HEK293 (cell line): Measurements from ENCODE around the gene CLIC3.

Source experiments
- ATF2 ChIP-seq: fragments of 450-650 bp; formaldehyde crosslinking; IDR thresholded peaks from 2 replicates; pipeline ENCODE4 v1.5.1; 2016; ENCODE audit warnings: missing biosample characterization, missing genetic modification characterization, low read depth
- CTCF ChIP-seq: fragments of 450-650 bp; formaldehyde crosslinking; IDR thresholded peaks from 2 replicates; pipeline ENCODE4 v1.5.1; 2016; ENCODE audit warnings: missing biosample characterization, missing genetic modification characterization
- KLF17 ChIP-seq: fragments of 450-650 bp; formaldehyde crosslinking; IDR thresholded peaks from 2 replicates; pipeline ENCODE4 v1.5.1; 2016; ENCODE audit warnings: missing biosample characterization, missing genetic modification characterization
- SCRT1 ChIP-seq: fragments of 450-650 bp; formaldehyde crosslinking; IDR thresholded peaks from 2 replicates; pipeline ENCODE4 v1.5.1; 2016; ENCODE audit warnings: missing biosample characterization, missing genetic modification characterization, borderline replicate concordance
- SP2 ChIP-seq: fragments of 450-650 bp; formaldehyde crosslinking; IDR thresholded peaks from 2 replicates; pipeline ENCODE4 v1.5.1; 2016; ENCODE audit warnings: missing biosample characterization, missing genetic modification characterization
- TRIM28 ChIP-seq: IDR thresholded peaks from 2 replicates; pipeline ENCODE4 v1.6.1; 2011; ENCODE audit warnings: low read length, control low read depth, borderline replicate concordance
- ZBTB26 ChIP-seq: fragments of 450-650 bp; formaldehyde crosslinking; optimal IDR thresholded peaks from 2 replicates; pipeline ENCODE3; 2016; ENCODE audit warnings: missing biosample characterization, mild to moderate bottlenecking, missing genetic modification characterization
- ZNF341 ChIP-seq: fragments of 450-650 bp; formaldehyde crosslinking; IDR thresholded peaks from 2 replicates; pipeline ENCODE4; 2016; ENCODE audit warnings: low read depth, missing biosample characterization, missing genetic modification characterization
- ZNF629 ChIP-seq: fragments of 450-650 bp; formaldehyde crosslinking; IDR thresholded peaks from 2 replicates; pipeline ENCODE4 v1.5.1; 2017; ENCODE audit warnings: missing biosample characterization, missing genetic modification characterization
- ZNF639 ChIP-seq: fragments of 450-650 bp; formaldehyde crosslinking; IDR thresholded peaks from 2 replicates; pipeline ENCODE4 v1.5.1; 2016; ENCODE audit warnings: missing biosample characterization, missing genetic modification characterization
- ZNF747 ChIP-seq: fragments of 450-650 bp; formaldehyde crosslinking; IDR thresholded peaks from 2 replicates; pipeline ENCODE4 v1.5.1; 2016; ENCODE audit warnings: missing biosample characterization, missing genetic modification characterization
- ZNF776 ChIP-seq: fragments of 450-650 bp; formaldehyde crosslinking; IDR thresholded peaks from 2 replicates; pipeline ENCODE4 v1.5.0; 2017; ENCODE audit warnings: missing biosample characterization, missing genetic modification characterization, borderline replicate concordance
- TF ChIP-seq, protein P1 (sequence below): fragments of 450-650 bp; formaldehyde crosslinking; IDR thresholded peaks from 2 replicates; pipeline ENCODE4 v1.5.1; 2017; ENCODE audit warnings: missing biosample characterization, missing genetic modification characterization
- TF ChIP-seq, protein P2 (sequence below): IDR thresholded peaks from 2 replicates; pipeline ENCODE4 v1.6.1; 2011; ENCODE audit warnings: mild to moderate bottlenecking, low read depth, low read length, borderline replicate concordance

DNA sequence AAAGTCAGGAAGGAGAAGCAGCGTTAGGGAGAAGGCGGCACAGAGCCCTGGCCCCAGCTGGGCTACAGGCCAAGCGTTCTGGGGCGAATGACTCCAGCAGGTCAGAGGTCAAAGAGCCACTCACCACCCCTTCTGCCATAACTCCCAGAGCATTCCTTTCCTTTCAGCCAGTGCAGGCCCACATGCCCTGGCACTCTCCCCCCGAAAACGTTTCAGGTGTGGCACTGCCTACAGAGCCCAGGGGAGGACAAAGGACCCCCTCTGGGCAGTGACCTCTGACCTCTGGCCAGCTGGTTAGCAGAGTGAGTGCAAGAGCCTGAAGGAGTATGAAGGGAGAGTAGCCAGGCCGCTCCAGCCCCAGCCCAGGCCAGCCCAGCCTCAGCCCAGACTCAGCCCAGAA, 26.8 kb upstream of the CLIC3 start:
- TF ChIP-seq ZBTB26 (tag by site-specific recombination): no peak
- TF ChIP-seq, protein P1, sequence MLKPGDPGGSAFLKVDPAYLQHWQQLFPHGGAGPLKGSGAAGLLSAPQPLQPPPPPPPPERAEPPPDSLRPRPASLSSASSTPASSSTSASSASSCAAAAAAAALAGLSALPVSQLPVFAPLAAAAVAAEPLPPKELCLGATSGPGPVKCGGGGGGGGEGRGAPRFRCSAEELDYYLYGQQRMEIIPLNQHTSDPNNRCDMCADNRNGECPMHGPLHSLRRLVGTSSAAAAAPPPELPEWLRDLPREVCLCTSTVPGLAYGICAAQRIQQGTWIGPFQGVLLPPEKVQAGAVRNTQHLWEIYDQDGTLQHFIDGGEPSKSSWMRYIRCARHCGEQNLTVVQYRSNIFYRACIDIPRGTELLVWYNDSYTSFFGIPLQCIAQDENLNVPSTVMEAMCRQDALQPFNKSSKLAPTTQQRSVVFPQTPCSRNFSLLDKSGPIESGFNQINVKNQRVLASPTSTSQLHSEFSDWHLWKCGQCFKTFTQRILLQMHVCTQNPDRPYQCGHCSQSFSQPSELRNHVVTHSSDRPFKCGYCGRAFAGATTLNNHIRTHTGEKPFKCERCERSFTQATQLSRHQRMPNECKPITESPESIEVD (tag by site-specific recombination): no peak
- no peak for TF ChIP-seq CTCF (tag by site-specific recombination)
- no peak for TF ChIP-seq SP2
- TF ChIP-seq ZNF629: no peak
- no peak for TF ChIP-seq ATF2 (tag by site-specific recombination)
- TF ChIP-seq ZNF341 (tag by site-specific recombination): no peak
- TF ChIP-seq ZNF776 (tag by site-specific recombination): no peak
- TF ChIP-seq SCRT1: no peak
- TF ChIP-seq, protein P2, sequence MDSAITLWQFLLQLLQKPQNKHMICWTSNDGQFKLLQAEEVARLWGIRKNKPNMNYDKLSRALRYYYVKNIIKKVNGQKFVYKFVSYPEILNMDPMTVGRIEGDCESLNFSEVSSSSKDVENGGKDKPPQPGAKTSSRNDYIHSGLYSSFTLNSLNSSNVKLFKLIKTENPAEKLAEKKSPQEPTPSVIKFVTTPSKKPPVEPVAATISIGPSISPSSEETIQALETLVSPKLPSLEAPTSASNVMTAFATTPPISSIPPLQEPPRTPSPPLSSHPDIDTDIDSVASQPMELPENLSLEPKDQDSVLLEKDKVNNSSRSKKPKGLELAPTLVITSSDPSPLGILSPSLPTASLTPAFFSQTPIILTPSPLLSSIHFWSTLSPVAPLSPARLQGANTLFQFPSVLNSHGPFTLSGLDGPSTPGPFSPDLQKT: no peak
- no peak for TF ChIP-seq ZNF747 (tag by site-specific recombination)
- no peak for TF ChIP-seq TRIM28
- no peak for TF ChIP-seq ZNF639 (tag by site-specific recombination)
- TF ChIP-seq KLF17: no peak
